Medulla oblongata (tissue), 1 donor: ENCODE results near the gene ZNF285.
"Not testable (repeated sequence)": the region's sequence is repeated elsewhere in the genome, so short reads cannot be mapped to it uniquely, and the experiment has no call there.

ENCODE experiments used
- DNase-seq: peaks from one replicate; pipeline ENCODE4 v3.0.0-alpha.2; 2015; ENCODE audit errors: extremely low spot score

The ZNF285 gene

GRCh38 chr19:44401139-44402115 lies at the start of gene ZNF285:
ZNF285 (minus strand) TSS chr19:44401608; CDS start chr19:44397213, 4,395 bp downstream.
- DNase-seq: peak; percentile 94

- DNase-seq: peak; percentile 77
Observed at GRCh38 chr19:44447916-44448674, 46.7 kb upstream of the ZNF285 start, which contains the start of gene ZNF229. ZNF229 (minus strand) TSS chr19:44448472; CDS start chr19:44442847, 5,625 bp downstream.

- no peak for DNase-seq
Observed at GRCh38 chr19:44438441-44438840, 37.0 kb upstream of the ZNF285 start.

- no peak for DNase-seq
Observed at GRCh38 chr19:44435441-44435840, 34.0 kb upstream of the ZNF285 start.

DNA sequence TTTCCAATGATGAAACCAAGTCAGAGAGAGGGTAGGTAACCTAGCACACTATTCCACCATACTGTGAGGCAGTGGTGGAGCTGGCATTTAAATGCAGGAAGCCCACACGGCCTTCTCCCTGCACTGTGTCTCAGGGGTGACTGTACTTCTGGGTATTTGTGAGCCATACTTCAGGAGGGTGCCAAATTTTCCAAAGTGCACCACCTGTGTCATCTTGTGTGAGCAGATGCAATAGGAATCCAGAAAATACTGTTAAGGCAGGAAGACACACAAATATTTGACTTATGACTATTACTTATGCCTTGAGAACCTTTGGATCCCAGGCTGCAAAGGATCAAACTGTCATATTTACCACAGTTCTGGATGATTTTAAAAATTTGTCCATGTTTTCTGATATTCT lies 29.5 kb upstream of the ZNF285 start:
- DNase-seq: no peak

- not testable (repeated sequence) for DNase-seq
Observed at GRCh38 chr19:44415553-44415952, 14.1 kb upstream of the ZNF285 start.

GRCh38 chr19:44389268-44389667 lies 12.1 kb downstream of the ZNF285 start:
- DNase-seq: not testable (repeated sequence)

- DNase-seq: no peak
Observed at GRCh38 chr19:44374789-44375188, 26.6 kb downstream of the ZNF285 start.

DNA sequence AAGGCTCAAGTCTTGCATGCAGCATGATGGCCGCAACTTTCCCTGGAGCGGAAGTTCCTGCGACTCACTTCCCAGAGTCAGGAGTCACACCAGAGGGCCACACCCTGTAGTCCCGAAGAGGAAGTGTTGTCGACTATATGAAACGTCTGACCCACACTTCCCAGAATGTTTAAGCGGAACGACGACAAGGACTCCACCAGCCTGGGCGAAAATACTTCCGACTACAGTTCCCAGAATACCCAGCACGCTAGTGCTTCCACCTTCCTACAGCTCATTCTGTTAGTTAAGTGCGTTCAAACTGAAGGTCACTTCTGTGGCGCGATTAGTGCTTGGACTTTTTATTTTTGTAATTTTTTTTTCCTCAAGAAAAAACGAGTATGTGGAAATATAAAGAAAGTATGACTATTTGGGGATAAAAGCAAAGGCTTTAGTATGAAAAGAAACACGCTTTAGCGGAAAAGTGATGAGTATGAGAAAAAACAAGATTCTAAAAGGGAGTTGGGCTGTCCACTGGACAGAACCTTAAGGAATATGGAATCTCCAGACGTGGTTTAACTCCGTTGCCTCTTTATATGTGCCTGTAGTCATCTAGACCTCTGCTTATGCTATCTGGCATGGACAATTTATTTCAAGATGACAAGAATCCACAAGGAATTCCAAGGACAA lies 29.5 kb downstream of the ZNF285 start:
- no peak for DNase-seq

GRCh38 chr19:44367024-44367423 lies 34.4 kb downstream of the ZNF285 start:
- DNase-seq: no peak

- DNase-seq: peak; percentile 99
Observed at GRCh38 chr19:44356383-44357111, 44.9 kb downstream of the ZNF285 start, which contains the start of gene ZNF112. ZNF112 (minus strand) TSS chr19:44356680; CDS start chr19:44340539, 16,141 bp downstream.

GRCh38 chr19:44346556-44346955 lies 54.9 kb downstream of the ZNF285 start:
- peak; percentile 12 for DNase-seq

DNA sequence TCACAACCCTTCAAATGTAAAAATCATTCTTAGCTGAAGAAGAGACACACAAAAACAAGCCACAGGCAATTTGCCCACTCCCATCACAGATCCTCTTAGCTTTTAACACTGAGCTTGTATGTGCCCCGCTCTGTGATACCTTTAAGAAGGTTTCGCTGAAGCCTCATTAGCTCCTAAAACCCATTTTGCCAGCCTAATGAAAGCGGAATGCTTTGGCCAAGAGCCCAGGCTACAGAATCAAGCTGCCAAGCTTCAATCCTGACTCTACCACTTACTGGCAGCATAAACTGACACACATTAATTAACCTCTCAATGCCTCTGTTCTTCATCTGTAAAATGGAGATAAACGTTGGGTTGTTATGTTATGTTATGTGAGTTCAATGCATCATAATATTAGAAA lies 55.4 kb downstream of the ZNF285 start:
- DNase-seq: peak; percentile 66

DNA sequence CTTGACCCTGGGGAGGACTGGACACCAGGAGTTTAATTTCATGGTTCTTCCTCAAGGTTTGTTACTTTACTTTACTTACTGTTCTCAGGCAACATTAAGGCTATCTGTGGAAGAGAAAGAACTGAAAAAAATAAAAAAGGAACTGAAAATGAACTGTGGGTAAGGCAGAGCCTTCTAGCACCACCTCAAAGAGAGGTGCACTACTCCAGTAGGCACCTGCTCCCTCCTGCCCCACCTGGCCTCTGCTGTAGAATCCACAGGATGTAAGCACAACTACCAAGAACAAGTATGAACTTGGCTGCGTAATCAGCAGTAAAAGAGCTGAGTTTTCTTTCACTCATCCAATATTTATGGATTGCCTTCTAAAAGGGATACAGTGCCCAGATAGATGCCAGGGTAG lies 57.2 kb downstream of the ZNF285 start:
- no peak for DNase-seq

- DNase-seq: no peak
Observed at GRCh38 chr19:44341794-44342193, 59.6 kb downstream of the ZNF285 start.

GRCh38 chr19:44334639-44335038 lies 66.8 kb downstream of the ZNF285 start:
- not testable (repeated sequence) for DNase-seq
